ENCODE measurements around the gene MTA3.

Gene MTA3

DNA sequence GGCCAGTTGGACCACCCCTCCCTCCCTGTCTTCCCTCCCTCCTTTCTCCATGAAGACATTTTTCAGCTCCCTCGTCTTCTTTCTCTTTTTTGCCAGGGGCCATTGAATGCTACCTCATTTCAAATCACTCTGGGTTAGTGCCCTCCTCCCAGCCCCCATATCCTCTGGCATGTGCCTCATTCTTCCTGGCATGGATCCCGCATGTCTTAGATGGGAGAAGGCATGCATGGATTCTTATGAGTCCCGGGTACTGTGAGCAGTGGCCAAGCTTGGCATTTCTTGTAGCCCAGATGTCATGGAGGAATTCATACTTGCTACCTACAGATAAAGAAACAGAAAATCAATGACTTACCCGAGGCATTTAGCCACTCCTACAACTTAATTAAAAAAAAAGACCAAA is 232.9 kb downstream of the MTA3 start:
- Histone ChIP-seq H2AFZ (ENCODE audit: low read depth, low read length) (no peak overlapping the region), H3K4me3 (ENCODE audit: low read length) (no peak overlapping the region), H3K79me2 (ENCODE audit: low read length) (no peaks in the 10 kb centered on the region), H3K36me3 (replicated peaks; ENCODE audit: low read depth, low read length) (no peaks in the 10 kb centered on the region), H3K27ac (ENCODE audit: low read length) (no peak overlapping the region), H4K20me1 (ENCODE audit: insufficient read depth, low read length) (no peaks in the 10 kb centered on the region), H3K9me3 (ENCODE audit: insufficient read depth, low read length) (no peaks in the 10 kb centered on the region), H3K27me3 (ENCODE audit: low read depth, low read length) (0 out of 2 replicates have a peak, but pooled peaks cover 3% of the 10 kb centered on the region), H3K9ac (ENCODE audit: low read length) (no peak overlapping the region), H3K4me1 (ENCODE audit: low read length) (peaks cover 20% of the 10 kb centered on the region), H3K4me2 (ENCODE audit: low read length) (no peak overlapping the region)
- TF ChIP-seq CTCF (IDR thresholded peaks at IDR 0.05; ENCODE audit: low read depth, low read length) = no peak
- TF ChIP-seq EZH2phosphoT487 (IDR thresholded peaks at IDR 0.05; ENCODE audit: low read depth) = no peak

GRCh38 chr2:42802150-42802549 is 233.7 kb downstream of the MTA3 start:
- H2AFZ ChIP-seq (ENCODE audit: low read depth, low read length) = no peak overlapping the region
- no peaks in the 10 kb centered on the region for H4K20me1 ChIP-seq (ENCODE audit: insufficient read depth, low read length)
- no peak for TF ChIP-seq EZH2phosphoT487 (IDR thresholded peaks at IDR 0.05; ENCODE audit: low read depth)
- no peak for TF ChIP-seq CTCF (IDR thresholded peaks at IDR 0.05; ENCODE audit: low read depth, low read length)
- H3K4me3 ChIP-seq (ENCODE audit: low read length) = no peak overlapping the region
- H3K27ac ChIP-seq (ENCODE audit: low read length) = no peak overlapping the region
- peaks cover 12% of the 10 kb centered on the region for H3K4me1 ChIP-seq (ENCODE audit: low read length)
- no peaks in the 10 kb centered on the region for H3K79me2 ChIP-seq (ENCODE audit: low read length)
- no peak overlapping the region for H3K9ac ChIP-seq (ENCODE audit: low read length)
- H3K36me3 ChIP-seq (replicated peaks; ENCODE audit: low read depth, low read length) = no peaks in the 10 kb centered on the region
- no peak overlapping the region for H3K4me2 ChIP-seq (ENCODE audit: low read length)
- no peaks in the 10 kb centered on the region for H3K9me3 ChIP-seq (ENCODE audit: insufficient read depth, low read length)
- H3K27me3 ChIP-seq (ENCODE audit: low read depth, low read length) = 0 out of 2 replicates have a peak, but pooled peaks cover 3% of the 10 kb centered on the region

DNA sequence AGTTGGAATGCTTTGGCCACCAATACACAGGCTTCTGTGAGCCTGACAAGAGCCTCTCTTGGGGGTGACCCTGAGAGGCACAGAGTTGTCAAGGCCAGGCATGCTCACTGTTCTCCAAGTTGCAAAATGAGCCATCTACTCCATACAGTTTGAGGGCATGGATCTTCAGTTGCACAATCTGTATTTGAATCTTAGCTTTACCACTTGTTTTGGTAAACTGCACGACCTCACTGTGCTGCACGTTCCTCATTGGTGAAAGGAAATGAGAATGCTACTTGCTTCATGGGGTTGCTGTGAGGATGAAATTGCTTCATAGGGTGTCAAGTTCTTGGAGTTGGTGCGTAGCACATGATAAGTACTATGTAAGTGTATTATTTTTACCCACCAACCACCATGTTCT is 235.9 kb downstream of the MTA3 start:
- Histone ChIP-seq H3K9ac (ENCODE audit: low read length) (no peak overlapping the region), H2AFZ (ENCODE audit: low read depth, low read length) (no peak overlapping the region), H3K9me3 (ENCODE audit: insufficient read depth, low read length) (no peaks in the 10 kb centered on the region), H4K20me1 (ENCODE audit: insufficient read depth, low read length) (no peaks in the 10 kb centered on the region), H3K4me1 (ENCODE audit: low read length) (peaks cover 13% of the 10 kb centered on the region), H3K4me2 (ENCODE audit: low read length) (no peak overlapping the region), H3K27me3 (ENCODE audit: low read depth, low read length) (0 out of 2 replicates have a peak, but pooled peaks cover 3% of the 10 kb centered on the region), H3K79me2 (ENCODE audit: low read length) (no peaks in the 10 kb centered on the region), H3K4me3 (ENCODE audit: low read length) (no peak overlapping the region), H3K27ac (ENCODE audit: low read length) (no peak overlapping the region), H3K36me3 (replicated peaks; ENCODE audit: low read depth, low read length) (no peaks in the 10 kb centered on the region)
- TF ChIP-seq EZH2phosphoT487 (IDR thresholded peaks at IDR 0.05; ENCODE audit: low read depth) (no peak), CTCF (IDR thresholded peaks at IDR 0.05; ENCODE audit: low read depth, low read length) (no peak)

GRCh38 chr2:42804891-42805290 is 236.5 kb downstream of the MTA3 start:
- no peak overlapping the region for H2AFZ ChIP-seq (ENCODE audit: low read depth, low read length)
- H3K4me3 ChIP-seq (ENCODE audit: low read length) = no peak overlapping the region
- H3K27ac ChIP-seq (ENCODE audit: low read length) = no peak overlapping the region
- TF ChIP-seq EZH2phosphoT487 (IDR thresholded peaks at IDR 0.05; ENCODE audit: low read depth) = no peak
- TF ChIP-seq CTCF (IDR thresholded peaks at IDR 0.05; ENCODE audit: low read depth, low read length) = no peak
- H3K27me3 ChIP-seq (ENCODE audit: low read depth, low read length) = 0 out of 2 replicates have a peak, but pooled peaks cover 3% of the 10 kb centered on the region
- H3K36me3 ChIP-seq (replicated peaks; ENCODE audit: low read depth, low read length) = no peaks in the 10 kb centered on the region
- peaks cover 15% of the 10 kb centered on the region for H3K4me1 ChIP-seq (ENCODE audit: low read length)
- H3K9me3 ChIP-seq (ENCODE audit: insufficient read depth, low read length) = no peaks in the 10 kb centered on the region
- H3K9ac ChIP-seq (ENCODE audit: low read length) = no peak overlapping the region
- H3K79me2 ChIP-seq (ENCODE audit: low read length) = no peaks in the 10 kb centered on the region
- no peak overlapping the region for H3K4me2 ChIP-seq (ENCODE audit: low read length)
- no peaks in the 10 kb centered on the region for H4K20me1 ChIP-seq (ENCODE audit: insufficient read depth, low read length)
